Panc1 (cell line): ENCODE data around the gene MBD3L2. TPM values are rescaled to one million over a fixed set of nuclear protein-coding genes. Genes with fewer than 3 reads are reported as not detected.
"Not testable (repeated sequence)": the region's sequence is repeated elsewhere in the genome, so short reads cannot be mapped to it uniquely, and the experiment has no call there.

ENCODE experiments used
- ATAC-seq: fragments of 200-7000 bp; cut with Tn5 transposase; 2 replicates; pipeline ENCODE4 v1.9.1; 2020; ENCODE audit warnings: mild to moderate bottlenecking, moderate library complexity
- BruUV-seq: library from RNA; stranded (reverse); fragments of 400-500 nt; replicated peaks from 2 replicates; lab custom pipeline; 2021; lab: Mats Ljungman, UMichigan
- CTCF ChIA-PET: fragments of 300-600 bp; sonication (Branson Sonifier 250); formaldehyde crosslinking; loops from one replicate; lab custom pipeline; 2022; ENCODE audit warnings: antibody characterized with exemption; lab: Charles Lee
- POLR2A ChIA-PET: fragments of 300-600 bp; sonication (Branson Sonifier 250); formaldehyde crosslinking; loops from one replicate; lab custom pipeline; 2022; ENCODE audit warnings: antibody characterized with exemption; lab: Charles Lee
- DNase-seq: peaks from one replicate; pipeline ENCODE4 v3.0.0-alpha.2; 2010; ENCODE audit warnings: low read depth, low spot score
- H3K27ac ChIP-seq: 2 replicates; pipeline ENCODE4 v1.5.1; 2011; ENCODE audit warnings: mild to moderate bottlenecking, low read length, inconsistent platforms
- H3K27me3 ChIP-seq: fragments of 200-500 bp; sonication (Bioruptor generic); 2 replicates; pipeline ENCODE4 v1.6.0; 2014; ENCODE audit warnings: low read length, inconsistent platforms; ENCODE audit not compliant: control insufficient read depth, insufficient read depth
- H3K36me3 ChIP-seq: fragments of 200-500 bp; sonication (Bioruptor generic); 2 replicates; pipeline ENCODE4 v1.5.1; 2014; ENCODE audit warnings: inconsistent platforms, mild to moderate bottlenecking, low read length, moderate library complexity; ENCODE audit not compliant: control insufficient read depth, insufficient read depth
- H3K4me1 ChIP-seq: 2 replicates; pipeline ENCODE4 v1.5.1; 2011; ENCODE audit warnings: inconsistent platforms, mild to moderate bottlenecking, low read length, moderate library complexity; ENCODE audit not compliant: control insufficient read depth, insufficient read depth
- H3K4me3 ChIP-seq, 2 experiments: 2 replicates each; pipeline ENCODE4 v1.5.1; 2011 to 2012; ENCODE audit warnings: low read depth in 2 of 2, low read length in 2 of 2, mild to moderate bottlenecking in 2 of 2, inconsistent platforms in 1 of 2, moderate library complexity in 1 of 2
- H3K9me3 ChIP-seq: fragments of 200-500 bp; sonication (Bioruptor generic); 2 replicates; pipeline ENCODE4 v1.5.1; 2014; ENCODE audit warnings: low read depth, mild to moderate bottlenecking, inconsistent platforms, low read length, moderate library complexity; ENCODE audit not compliant: control insufficient read depth, insufficient read depth
- POLR2AphosphoS5 ChIP-seq: IDR thresholded peaks from 2 replicates; pipeline ENCODE4 v1.6.1; 2012; ENCODE audit warnings: mild to moderate bottlenecking, low read depth, low read length, moderate library complexity
- SIN3A ChIP-seq: IDR thresholded peaks from 2 replicates; pipeline ENCODE4 v1.6.1; 2012; ENCODE audit warnings: low read depth, mild to moderate bottlenecking, low read length, moderate library complexity, borderline replicate concordance; ENCODE audit not compliant: insufficient read depth
- TCF7L2 ChIP-seq: IDR thresholded peaks from 2 replicates; pipeline ENCODE4 v1.6.1; 2011; ENCODE audit warnings: mild to moderate bottlenecking, low read depth, low read length, inconsistent platforms
- in situ Hi-C: cut with HindIII; loops from 2 replicates; pipeline ENCODE4 v1.10.0; 2016; ENCODE audit warnings: low sequenced_read_pairs, low pct_unique_long_range_greater_than_20kb
- intact Hi-C: fragments of 100-400 bp; cut with micrococcal nuclease; formaldehyde crosslinking; loops from one replicate; pipeline ENCODE4 v1.10.0; 2022; ENCODE audit not compliant: unreplicated experiment
- total RNA-seq: library from RNA; stranded (reverse); gene quantifications from one replicate; pipeline ENCODE4 v1.2.1, GENCODE V29; 2021; ENCODE audit not compliant: unreplicated experiment
- TF ChIP-seq, protein P1 (sequence below), 2 experiments: IDR thresholded peaks; 2 replicates each; pipeline ENCODE4 v1.6.1; 2011 to 2012; ENCODE audit warnings: low read depth in 2 of 2, control low read depth in 1 of 2, low read length in 1 of 2, mild to moderate bottlenecking in 1 of 2, moderate library complexity in 1 of 2; ENCODE audit not compliant: insufficient read depth in 1 of 2
- TF ChIP-seq, protein P2 (sequence below): fragments of 450-650 bp; IDR thresholded peaks from 2 replicates; pipeline ENCODE4 v1.5.1; 2017; ENCODE audit warnings: mild to moderate bottlenecking

MBD3L2 gene
- total RNA-seq, 1 experiment from 2014 or later = not detected

DNA sequence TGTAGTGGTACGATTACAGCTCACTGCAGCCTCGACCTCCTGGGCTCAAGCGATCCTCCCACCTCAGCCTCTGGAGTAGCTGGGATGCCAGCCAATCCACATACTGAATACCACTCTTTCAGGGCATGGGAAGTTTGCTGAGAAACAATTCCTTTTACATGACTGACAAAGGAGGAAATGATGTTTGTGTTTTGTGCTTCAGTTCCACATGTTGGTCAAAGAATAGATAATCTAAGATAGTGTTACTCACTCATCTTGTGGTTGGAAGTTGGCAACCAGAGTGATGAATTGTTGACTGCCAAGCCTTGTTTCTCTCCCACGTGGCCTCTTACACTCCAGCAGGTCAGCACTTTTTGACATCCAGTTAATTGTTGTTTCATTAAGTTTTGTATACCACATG, 35.4 kb upstream of the MBD3L2 start:
- in situ Hi-C loops = no loop called here
- Histone ChIP-seq H3K27ac (no peak overlapping the region), H3K4me3 (no peak overlapping the region), H3K27me3 (no peaks in the 10 kb centered on the region), H3K9me3 (no peaks in the 10 kb centered on the region), H3K36me3 (no peaks in the 10 kb centered on the region), H3K4me1 (no peaks in the 10 kb centered on the region)
- TF ChIP-seq TCF7L2 (no peak), POLR2AphosphoS5 (no peak), SIN3A (no peak)
- TF ChIP-seq, protein P1, sequence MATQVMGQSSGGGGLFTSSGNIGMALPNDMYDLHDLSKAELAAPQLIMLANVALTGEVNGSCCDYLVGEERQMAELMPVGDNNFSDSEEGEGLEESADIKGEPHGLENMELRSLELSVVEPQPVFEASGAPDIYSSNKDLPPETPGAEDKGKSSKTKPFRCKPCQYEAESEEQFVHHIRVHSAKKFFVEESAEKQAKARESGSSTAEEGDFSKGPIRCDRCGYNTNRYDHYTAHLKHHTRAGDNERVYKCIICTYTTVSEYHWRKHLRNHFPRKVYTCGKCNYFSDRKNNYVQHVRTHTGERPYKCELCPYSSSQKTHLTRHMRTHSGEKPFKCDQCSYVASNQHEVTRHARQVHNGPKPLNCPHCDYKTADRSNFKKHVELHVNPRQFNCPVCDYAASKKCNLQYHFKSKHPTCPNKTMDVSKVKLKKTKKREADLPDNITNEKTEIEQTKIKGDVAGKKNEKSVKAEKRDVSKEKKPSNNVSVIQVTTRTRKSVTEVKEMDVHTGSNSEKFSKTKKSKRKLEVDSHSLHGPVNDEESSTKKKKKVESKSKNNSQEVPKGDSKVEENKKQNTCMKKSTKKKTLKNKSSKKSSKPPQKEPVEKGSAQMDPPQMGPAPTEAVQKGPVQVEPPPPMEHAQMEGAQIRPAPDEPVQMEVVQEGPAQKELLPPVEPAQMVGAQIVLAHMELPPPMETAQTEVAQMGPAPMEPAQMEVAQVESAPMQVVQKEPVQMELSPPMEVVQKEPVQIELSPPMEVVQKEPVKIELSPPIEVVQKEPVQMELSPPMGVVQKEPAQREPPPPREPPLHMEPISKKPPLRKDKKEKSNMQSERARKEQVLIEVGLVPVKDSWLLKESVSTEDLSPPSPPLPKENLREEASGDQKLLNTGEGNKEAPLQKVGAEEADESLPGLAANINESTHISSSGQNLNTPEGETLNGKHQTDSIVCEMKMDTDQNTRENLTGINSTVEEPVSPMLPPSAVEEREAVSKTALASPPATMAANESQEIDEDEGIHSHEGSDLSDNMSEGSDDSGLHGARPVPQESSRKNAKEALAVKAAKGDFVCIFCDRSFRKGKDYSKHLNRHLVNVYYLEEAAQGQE (IDR thresholded peaks at IDR 0.05; ENCODE audit: insufficient read depth in 1 of 2, low read depth in 2 of 2, low read length in 1 of 2) = no peak
- TF ChIP-seq, protein P2, sequence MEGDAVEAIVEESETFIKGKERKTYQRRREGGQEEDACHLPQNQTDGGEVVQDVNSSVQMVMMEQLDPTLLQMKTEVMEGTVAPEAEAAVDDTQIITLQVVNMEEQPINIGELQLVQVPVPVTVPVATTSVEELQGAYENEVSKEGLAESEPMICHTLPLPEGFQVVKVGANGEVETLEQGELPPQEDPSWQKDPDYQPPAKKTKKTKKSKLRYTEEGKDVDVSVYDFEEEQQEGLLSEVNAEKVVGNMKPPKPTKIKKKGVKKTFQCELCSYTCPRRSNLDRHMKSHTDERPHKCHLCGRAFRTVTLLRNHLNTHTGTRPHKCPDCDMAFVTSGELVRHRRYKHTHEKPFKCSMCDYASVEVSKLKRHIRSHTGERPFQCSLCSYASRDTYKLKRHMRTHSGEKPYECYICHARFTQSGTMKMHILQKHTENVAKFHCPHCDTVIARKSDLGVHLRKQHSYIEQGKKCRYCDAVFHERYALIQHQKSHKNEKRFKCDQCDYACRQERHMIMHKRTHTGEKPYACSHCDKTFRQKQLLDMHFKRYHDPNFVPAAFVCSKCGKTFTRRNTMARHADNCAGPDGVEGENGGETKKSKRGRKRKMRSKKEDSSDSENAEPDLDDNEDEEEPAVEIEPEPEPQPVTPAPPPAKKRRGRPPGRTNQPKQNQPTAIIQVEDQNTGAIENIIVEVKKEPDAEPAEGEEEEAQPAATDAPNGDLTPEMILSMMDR = no peak
- ChIA-PET CTCF (interaction anchor here (0.6 kb wide), 1 partner anchor 67 kb away, joined by 3 read pairs; no protein-coding TSS in a partner anchor), POLR2A (no interaction called here)
- DNase-seq = no peak
- intact Hi-C loops = no loop called here
- no peak for ATAC-seq
- no TSS peak for BruUV-seq

DNA sequence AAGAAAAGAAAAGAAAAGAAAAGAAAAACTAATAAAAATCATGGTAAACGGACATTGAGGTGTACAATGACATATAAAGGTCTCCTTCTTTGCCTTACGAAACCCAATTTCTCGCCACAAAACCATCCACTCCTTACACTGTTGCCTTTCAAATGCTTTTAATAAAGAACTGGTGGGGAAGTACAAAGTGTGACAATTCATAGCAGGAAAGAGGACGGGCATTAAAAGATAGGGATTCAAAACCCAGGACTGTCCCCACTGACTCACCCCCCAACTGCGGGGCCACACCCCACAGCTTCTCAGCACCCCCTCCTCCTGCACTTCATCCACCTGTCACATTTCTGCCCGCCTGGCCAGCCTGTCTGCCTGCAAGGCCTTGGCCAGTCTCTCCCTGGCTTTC, 30.3 kb upstream of the MBD3L2 start:
- Histone ChIP-seq H3K27ac (no peak overlapping the region), H3K27me3 (no peaks in the 10 kb centered on the region), H3K4me3 (no peak overlapping the region), H3K9me3 (no peaks in the 10 kb centered on the region), H3K36me3 (no peaks in the 10 kb centered on the region), H3K4me1 (no peaks in the 10 kb centered on the region)
- DNase-seq (no peak), ATAC-seq (no peak)
- TF ChIP-seq, protein P1 (IDR thresholded peaks at IDR 0.05; ENCODE audit: insufficient read depth in 1 of 2, low read depth in 2 of 2, low read length in 1 of 2) = no peak
- TF ChIP-seq TCF7L2 (no peak), POLR2AphosphoS5 (no peak), SIN3A (no peak)
- TF ChIP-seq, protein P2 = no peak
- in situ Hi-C loops = no loop called here
- intact Hi-C loops = no loop called here
- POLR2A ChIA-PET = no interaction called here
- BruUV-seq = no TSS peak
- CTCF ChIA-PET = no interaction called here

DNA sequence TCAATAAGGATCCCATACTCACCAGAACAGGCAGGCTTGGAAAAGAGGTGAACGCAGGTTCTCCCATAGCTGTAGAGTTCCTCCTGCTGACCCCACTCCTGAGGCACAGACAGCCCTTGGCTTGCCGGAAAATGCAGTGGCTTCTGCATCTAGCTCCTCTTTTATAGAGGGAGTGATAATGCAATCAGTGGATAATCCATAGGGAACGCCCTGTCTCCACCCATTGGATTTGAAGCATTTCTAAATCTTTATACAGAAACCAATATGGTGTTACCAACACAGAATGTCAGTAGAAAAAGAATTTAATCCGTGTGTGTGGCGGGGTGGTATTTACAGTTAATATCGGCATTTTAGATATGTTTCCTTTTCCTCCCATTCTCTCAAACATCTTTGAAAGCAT, 27.8 kb upstream of the MBD3L2 start, which contains the start of gene MBD3L2B:
Gene MBD3L2B, minus strand, starts transcription at position 101 of the 400 bp plus-strand sequence. Its CDS starts 34 bp downstream, at position 67.
- ATAC-seq, H3K27ac ChIP-seq, H3K27me3 ChIP-seq, intact Hi-C loops, H3K4me3 ChIP-seq, BruUV-seq, DNase-seq, CTCF ChIA-PET, H3K4me1 ChIP-seq, in situ Hi-C loops, H3K36me3 ChIP-seq, POLR2A ChIA-PET, H3K9me3 ChIP-seq: not testable (repeated sequence)

DNA sequence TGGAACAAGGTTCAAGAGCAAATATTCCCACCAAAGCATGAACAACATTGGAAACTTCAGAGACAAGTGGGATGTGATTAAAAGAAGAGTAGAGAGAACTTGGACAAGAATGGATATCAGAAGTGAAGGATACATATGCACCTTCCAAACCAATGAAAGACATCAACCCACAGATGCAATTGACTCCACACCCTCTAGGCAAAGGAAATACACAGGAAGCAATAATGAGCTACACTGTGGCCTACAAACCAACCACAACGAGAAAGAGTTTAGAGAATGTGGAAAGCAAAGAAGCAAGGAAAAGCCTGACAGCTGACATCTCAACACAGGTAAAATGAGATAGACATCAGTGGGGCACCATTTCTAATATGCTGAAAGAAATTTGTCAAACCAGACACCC, 20.3 kb upstream of the MBD3L2 start:
- H3K9me3 ChIP-seq, H3K27ac ChIP-seq, H3K4me1 ChIP-seq, DNase-seq, intact Hi-C loops, in situ Hi-C loops, POLR2A ChIA-PET, BruUV-seq, H3K4me3 ChIP-seq, ATAC-seq, CTCF ChIA-PET, H3K36me3 ChIP-seq, H3K27me3 ChIP-seq: not testable (repeated sequence)
